ENCODE results near the gene LYST. TPM values are rescaled to one million over a fixed set of nuclear protein-coding genes. Genes with fewer than 3 reads are reported as not detected.

The LYST gene
- total RNA-seq, 1 experiment from 2014 or later: 4.8 TPM

- Histone ChIP-seq H3K9ac (ENCODE audit: low read length) (no peak overlapping the region), H3K9me2 (replicated peaks; ENCODE audit: low read length) (no peaks in the 10 kb centered on the region), H3K9me3 (ENCODE audit: low read length) (no peaks in the 10 kb centered on the region), H3K27ac (ENCODE audit: low read length) (no peak overlapping the region), H3K4me1 (ENCODE audit: insufficient read depth, low read length) (no peaks in the 10 kb centered on the region), H2AFZ (ENCODE audit: low read length) (no peak overlapping the region), H3K36me3 (ENCODE audit: low read depth, low read length) (no peaks in the 10 kb centered on the region), H4K20me1 (ENCODE audit: low read length) (no peaks in the 10 kb centered on the region), H3K4me3 (ENCODE audit: low read length) (no peak overlapping the region), H3K79me2 (ENCODE audit: low read length) (no peaks in the 10 kb centered on the region), H3F3A (ENCODE audit: low read length, unreplicated experiment) (no peaks in the 10 kb centered on the region), H3K27me3 (ENCODE audit: low read length) (no peaks in the 10 kb centered on the region), H3K4me2 (ENCODE audit: low read length) (no peak overlapping the region)
- POLR2A ChIA-PET (ENCODE audit: unreplicated experiment): no interaction called here
- intact Hi-C loops (cut with micrococcal nuclease): no loop called here
- TF ChIP-seq CTCF (conservative IDR thresholded peaks at IDR 0.05; ENCODE audit: low read depth, low read length): no peak
- TF ChIP-seq EZH2phosphoT487 (IDR thresholded peaks at IDR 0.05; ENCODE audit: borderline replicate concordance, low read length): no peak
- no peak for TF ChIP-seq EZH2 (IDR thresholded peaks at IDR 0.05; ENCODE audit: low read length, unreplicated experiment)
- ATAC-seq: no peak
- BruUV-seq (replicated peaks): no TSS peak
- no peak for DNase-seq
- CTCF ChIA-PET: no interaction called here
These were observed 27.1 kb upstream of the LYST start for GRCh38 chr1:235893840-235894239.

- Histone ChIP-seq H3K79me2 (ENCODE audit: low read length) (no peaks in the 10 kb centered on the region), H2AFZ (ENCODE audit: low read length) (no peak overlapping the region), H3K4me1 (ENCODE audit: insufficient read depth, low read length) (no peaks in the 10 kb centered on the region), H3K4me3 (ENCODE audit: low read length) (no peak overlapping the region), H3K9me2 (replicated peaks; ENCODE audit: low read length) (no peaks in the 10 kb centered on the region), H4K20me1 (ENCODE audit: low read length) (no peaks in the 10 kb centered on the region), H3K9ac (ENCODE audit: low read length) (no peak overlapping the region), H3K9me3 (ENCODE audit: low read length) (no peaks in the 10 kb centered on the region), H3F3A (ENCODE audit: low read length, unreplicated experiment) (no peaks in the 10 kb centered on the region), H3K36me3 (ENCODE audit: low read depth, low read length) (no peaks in the 10 kb centered on the region), H3K27ac (ENCODE audit: low read length) (no peak overlapping the region), H3K4me2 (ENCODE audit: low read length) (no peak overlapping the region), H3K27me3 (ENCODE audit: low read length) (no peaks in the 10 kb centered on the region)
- no TSS peak for BruUV-seq (replicated peaks)
- POLR2A ChIA-PET (ENCODE audit: unreplicated experiment): no interaction called here
- CTCF ChIA-PET: no interaction called here
- ATAC-seq (no peak), DNase-seq (no peak)
- intact Hi-C loops (cut with micrococcal nuclease): no loop called here
- no peak for TF ChIP-seq EZH2 (IDR thresholded peaks at IDR 0.05; ENCODE audit: low read length, unreplicated experiment)
- TF ChIP-seq EZH2phosphoT487 (IDR thresholded peaks at IDR 0.05; ENCODE audit: borderline replicate concordance, low read length): no peak
- no peak for TF ChIP-seq CTCF (conservative IDR thresholded peaks at IDR 0.05; ENCODE audit: low read depth, low read length)
These were observed 26.2 kb upstream of the LYST start for GRCh38 chr1:235892734-235893413.

- Histone ChIP-seq H3K9ac (ENCODE audit: low read length) (no peak overlapping the region), H3F3A (ENCODE audit: low read length, unreplicated experiment) (no peaks in the 10 kb centered on the region), H3K27ac (ENCODE audit: low read length) (no peak overlapping the region), H3K27me3 (ENCODE audit: low read length) (no peaks in the 10 kb centered on the region), H3K9me2 (replicated peaks; ENCODE audit: low read length) (no peaks in the 10 kb centered on the region), H4K20me1 (ENCODE audit: low read length) (no peaks in the 10 kb centered on the region), H3K79me2 (ENCODE audit: low read length) (no peaks in the 10 kb centered on the region), H3K36me3 (ENCODE audit: low read depth, low read length) (no peaks in the 10 kb centered on the region), H3K9me3 (ENCODE audit: low read length) (no peaks in the 10 kb centered on the region), H3K4me1 (ENCODE audit: insufficient read depth, low read length) (no peaks in the 10 kb centered on the region), H3K4me2 (ENCODE audit: low read length) (no peak overlapping the region), H2AFZ (ENCODE audit: low read length) (no peak overlapping the region), H3K4me3 (ENCODE audit: low read length) (no peak overlapping the region)
- ATAC-seq: no peak
- ChIA-PET POLR2A (ENCODE audit: unreplicated experiment) (no interaction called here), CTCF (no interaction called here)
- no TSS peak for BruUV-seq (replicated peaks)
- TF ChIP-seq EZH2 (IDR thresholded peaks at IDR 0.05; ENCODE audit: low read length, unreplicated experiment) (no peak), CTCF (conservative IDR thresholded peaks at IDR 0.05; ENCODE audit: low read depth, low read length) (no peak)
- intact Hi-C loops (cut with micrococcal nuclease): no loop called here
- no peak for DNase-seq
These were observed 25.5 kb upstream of the LYST start for GRCh38 chr1:235892202-235892601.
